ENCODE measurements around the gene RAX. TPM values are rescaled to one million over a fixed set of nuclear protein-coding genes. Genes with fewer than 3 reads are reported as not detected.

The RAX gene
- total RNA-seq, 1 experiment from 2014 or later = not detected

DNA sequence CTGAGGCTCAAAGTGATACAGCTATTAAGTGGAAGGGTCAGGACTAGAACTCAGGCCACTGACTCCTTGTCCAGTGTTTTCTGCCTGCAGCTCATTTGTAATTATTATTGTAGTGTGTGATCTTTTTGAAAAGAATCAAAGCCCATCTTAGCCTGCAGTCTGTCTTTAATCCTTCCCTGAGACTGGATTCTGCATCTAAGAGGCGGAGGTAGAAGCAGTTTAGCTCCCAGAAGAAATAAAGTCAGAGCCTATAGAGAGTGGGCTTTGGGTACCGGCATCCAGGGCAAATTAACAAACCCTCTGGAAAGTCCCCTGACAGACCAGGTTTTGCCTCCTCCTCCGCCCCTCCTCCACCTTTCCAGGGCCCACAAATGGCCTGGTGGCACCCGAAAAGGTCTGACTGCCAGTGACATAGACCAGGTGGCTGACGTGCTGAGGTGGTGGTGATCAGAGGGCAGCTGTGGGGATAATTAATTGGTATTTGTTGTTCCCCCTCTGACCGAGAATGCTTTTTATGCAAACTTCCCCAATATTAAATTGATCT is 2.2 kb upstream of the RAX start:
- POLR2A ChIA-PET = interaction anchor here (0.6 kb wide), 1 partner anchor 174 kb away, joined by 10 read pairs; no protein-coding TSS in a partner anchor
- no TSS peak for BruUV-seq (replicated peaks)

DNA sequence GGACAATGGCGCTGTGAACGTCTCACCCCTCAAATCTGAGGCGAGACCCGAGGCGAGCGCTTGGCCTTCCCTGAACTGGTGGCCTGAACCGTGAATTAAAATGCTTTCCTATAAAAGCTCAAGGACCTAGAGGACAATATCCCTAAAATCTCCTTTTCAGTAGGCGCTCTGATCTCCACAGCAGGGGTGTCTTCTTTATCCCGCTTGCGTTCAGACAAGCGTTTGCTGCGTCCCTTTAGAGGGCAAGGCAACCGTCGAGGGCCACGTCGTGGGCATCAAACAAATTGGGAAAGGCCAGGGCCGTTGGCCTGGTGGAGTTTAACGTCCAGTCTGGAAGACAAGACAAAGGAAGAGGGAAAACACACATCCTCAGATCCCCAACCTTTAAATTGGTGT is 1.3 kb upstream of the RAX start:
- TF ChIP-seq TCF7L2 (IDR thresholded peaks at IDR 0.05; ENCODE audit: low read depth, low read length) = no peak
- TF ChIP-seq, protein P1, sequence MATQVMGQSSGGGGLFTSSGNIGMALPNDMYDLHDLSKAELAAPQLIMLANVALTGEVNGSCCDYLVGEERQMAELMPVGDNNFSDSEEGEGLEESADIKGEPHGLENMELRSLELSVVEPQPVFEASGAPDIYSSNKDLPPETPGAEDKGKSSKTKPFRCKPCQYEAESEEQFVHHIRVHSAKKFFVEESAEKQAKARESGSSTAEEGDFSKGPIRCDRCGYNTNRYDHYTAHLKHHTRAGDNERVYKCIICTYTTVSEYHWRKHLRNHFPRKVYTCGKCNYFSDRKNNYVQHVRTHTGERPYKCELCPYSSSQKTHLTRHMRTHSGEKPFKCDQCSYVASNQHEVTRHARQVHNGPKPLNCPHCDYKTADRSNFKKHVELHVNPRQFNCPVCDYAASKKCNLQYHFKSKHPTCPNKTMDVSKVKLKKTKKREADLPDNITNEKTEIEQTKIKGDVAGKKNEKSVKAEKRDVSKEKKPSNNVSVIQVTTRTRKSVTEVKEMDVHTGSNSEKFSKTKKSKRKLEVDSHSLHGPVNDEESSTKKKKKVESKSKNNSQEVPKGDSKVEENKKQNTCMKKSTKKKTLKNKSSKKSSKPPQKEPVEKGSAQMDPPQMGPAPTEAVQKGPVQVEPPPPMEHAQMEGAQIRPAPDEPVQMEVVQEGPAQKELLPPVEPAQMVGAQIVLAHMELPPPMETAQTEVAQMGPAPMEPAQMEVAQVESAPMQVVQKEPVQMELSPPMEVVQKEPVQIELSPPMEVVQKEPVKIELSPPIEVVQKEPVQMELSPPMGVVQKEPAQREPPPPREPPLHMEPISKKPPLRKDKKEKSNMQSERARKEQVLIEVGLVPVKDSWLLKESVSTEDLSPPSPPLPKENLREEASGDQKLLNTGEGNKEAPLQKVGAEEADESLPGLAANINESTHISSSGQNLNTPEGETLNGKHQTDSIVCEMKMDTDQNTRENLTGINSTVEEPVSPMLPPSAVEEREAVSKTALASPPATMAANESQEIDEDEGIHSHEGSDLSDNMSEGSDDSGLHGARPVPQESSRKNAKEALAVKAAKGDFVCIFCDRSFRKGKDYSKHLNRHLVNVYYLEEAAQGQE (IDR thresholded peaks at IDR 0.05; ENCODE audit: insufficient read depth in 1 of 2, low read depth in 2 of 2, low read length in 1 of 2) = no peak
- no peak for TF ChIP-seq SIN3A (IDR thresholded peaks at IDR 0.05; ENCODE audit: borderline replicate concordance, insufficient read depth, low read depth, low read length)
- TF ChIP-seq, protein P2, sequence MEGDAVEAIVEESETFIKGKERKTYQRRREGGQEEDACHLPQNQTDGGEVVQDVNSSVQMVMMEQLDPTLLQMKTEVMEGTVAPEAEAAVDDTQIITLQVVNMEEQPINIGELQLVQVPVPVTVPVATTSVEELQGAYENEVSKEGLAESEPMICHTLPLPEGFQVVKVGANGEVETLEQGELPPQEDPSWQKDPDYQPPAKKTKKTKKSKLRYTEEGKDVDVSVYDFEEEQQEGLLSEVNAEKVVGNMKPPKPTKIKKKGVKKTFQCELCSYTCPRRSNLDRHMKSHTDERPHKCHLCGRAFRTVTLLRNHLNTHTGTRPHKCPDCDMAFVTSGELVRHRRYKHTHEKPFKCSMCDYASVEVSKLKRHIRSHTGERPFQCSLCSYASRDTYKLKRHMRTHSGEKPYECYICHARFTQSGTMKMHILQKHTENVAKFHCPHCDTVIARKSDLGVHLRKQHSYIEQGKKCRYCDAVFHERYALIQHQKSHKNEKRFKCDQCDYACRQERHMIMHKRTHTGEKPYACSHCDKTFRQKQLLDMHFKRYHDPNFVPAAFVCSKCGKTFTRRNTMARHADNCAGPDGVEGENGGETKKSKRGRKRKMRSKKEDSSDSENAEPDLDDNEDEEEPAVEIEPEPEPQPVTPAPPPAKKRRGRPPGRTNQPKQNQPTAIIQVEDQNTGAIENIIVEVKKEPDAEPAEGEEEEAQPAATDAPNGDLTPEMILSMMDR (IDR thresholded peaks at IDR 0.05) = no peak
- TF ChIP-seq POLR2AphosphoS5 (IDR thresholded peaks at IDR 0.05; ENCODE audit: low read depth, low read length) = no peak
- ChIA-PET POLR2A (no interaction called here), CTCF (no interaction called here)
- Histone ChIP-seq H3K4me3 (ENCODE audit: low read depth in 2 of 2, low read length in 2 of 2) (no peak overlapping the region), H3K4me1 (ENCODE audit: control insufficient read depth, insufficient read depth, low read length) (no peaks in the 10 kb centered on the region), H3K36me3 (ENCODE audit: control insufficient read depth, insufficient read depth, low read length) (no peaks in the 10 kb centered on the region), H3K27me3 (ENCODE audit: control insufficient read depth, insufficient read depth, low read length) (peaks cover 11% of the 10 kb centered on the region), H3K9me3 (ENCODE audit: control insufficient read depth, insufficient read depth, low read depth, low read length) (no peaks in the 10 kb centered on the region), H3K27ac (ENCODE audit: low read length) (no peak overlapping the region)
- in situ Hi-C loops (cut with HindIII; ENCODE audit: low pct_unique_long_range_greater_than_20kb, low sequenced_read_pairs) = no loop called here
- intact Hi-C loops (cut with micrococcal nuclease; ENCODE audit: unreplicated experiment) = no loop called here
- ATAC-seq (no peak), DNase-seq (ENCODE audit: low read depth, low spot score) (no peak)
- no TSS peak for BruUV-seq (replicated peaks)

More for the DNA sequence above, 2.2 kb upstream of the RAX start:
- TF ChIP-seq, protein P2 (IDR thresholded peaks at IDR 0.05) = no peak
- TF ChIP-seq SIN3A (IDR thresholded peaks at IDR 0.05; ENCODE audit: borderline replicate concordance, insufficient read depth, low read depth, low read length) = no peak
- TF ChIP-seq, protein P1 (IDR thresholded peaks at IDR 0.05; ENCODE audit: insufficient read depth in 1 of 2, low read depth in 2 of 2, low read length in 1 of 2) = no peak
- no peak for TF ChIP-seq TCF7L2 (IDR thresholded peaks at IDR 0.05; ENCODE audit: low read depth, low read length)
- no peak for TF ChIP-seq POLR2AphosphoS5 (IDR thresholded peaks at IDR 0.05; ENCODE audit: low read depth, low read length)
- Histone ChIP-seq H3K27me3 (ENCODE audit: control insufficient read depth, insufficient read depth, low read length) (peaks cover 4% of the 10 kb centered on the region), H3K27ac (ENCODE audit: low read length) (no peak overlapping the region), H3K36me3 (ENCODE audit: control insufficient read depth, insufficient read depth, low read length) (no peaks in the 10 kb centered on the region), H3K9me3 (ENCODE audit: control insufficient read depth, insufficient read depth, low read depth, low read length) (no peaks in the 10 kb centered on the region), H3K4me1 (ENCODE audit: control insufficient read depth, insufficient read depth, low read length) (no peaks in the 10 kb centered on the region), H3K4me3 (ENCODE audit: low read depth in 2 of 2, low read length in 2 of 2) (no peak overlapping the region)
- ATAC-seq (no peak), DNase-seq (ENCODE audit: low read depth, low spot score) (no peak)
- intact Hi-C loops (cut with micrococcal nuclease; ENCODE audit: unreplicated experiment) (no loop called here), in situ Hi-C loops (cut with HindIII; ENCODE audit: low pct_unique_long_range_greater_than_20kb, low sequenced_read_pairs) (no loop called here)
- CTCF ChIA-PET = no interaction called here
